Measurements from ENCODE around the gene LACRT. TPM values are rescaled to one million over a fixed set of nuclear protein-coding genes. Genes with fewer than 3 reads are reported as not detected.

LACRT gene
- total and polyA plus RNA-seq, 9 donors = not detected

- TF ChIP-seq POLR2A (IDR thresholded peaks at IDR 0.05) (no peak), EP300 (IDR thresholded peaks at IDR 0.05) (no peak), CTCF (IDR thresholded peaks at IDR 0.05) (no peak)
- Histone ChIP-seq H3K27ac (no peak overlapping the region), H3K36me3 (no peaks in the 10 kb centered on the region), H3K4me1 (ENCODE audit: insufficient read depth) (no peaks in the 10 kb centered on the region), H3K9me3 (no peaks in the 10 kb centered on the region), H3K4me3 (no peak overlapping the region), H3K27me3 (no peaks in the 10 kb centered on the region)
- WGBS, 3 donors = 32 to 40% (median 38%) methylated on average over 5 of the region's 5 CpGs
- DNase-seq = no peak
- intact Hi-C loops (cut with DNase I) = no loop called here
Measured at GRCh38 chr12:54624315-54625279, 10.1 kb downstream of the LACRT start.

DNA sequence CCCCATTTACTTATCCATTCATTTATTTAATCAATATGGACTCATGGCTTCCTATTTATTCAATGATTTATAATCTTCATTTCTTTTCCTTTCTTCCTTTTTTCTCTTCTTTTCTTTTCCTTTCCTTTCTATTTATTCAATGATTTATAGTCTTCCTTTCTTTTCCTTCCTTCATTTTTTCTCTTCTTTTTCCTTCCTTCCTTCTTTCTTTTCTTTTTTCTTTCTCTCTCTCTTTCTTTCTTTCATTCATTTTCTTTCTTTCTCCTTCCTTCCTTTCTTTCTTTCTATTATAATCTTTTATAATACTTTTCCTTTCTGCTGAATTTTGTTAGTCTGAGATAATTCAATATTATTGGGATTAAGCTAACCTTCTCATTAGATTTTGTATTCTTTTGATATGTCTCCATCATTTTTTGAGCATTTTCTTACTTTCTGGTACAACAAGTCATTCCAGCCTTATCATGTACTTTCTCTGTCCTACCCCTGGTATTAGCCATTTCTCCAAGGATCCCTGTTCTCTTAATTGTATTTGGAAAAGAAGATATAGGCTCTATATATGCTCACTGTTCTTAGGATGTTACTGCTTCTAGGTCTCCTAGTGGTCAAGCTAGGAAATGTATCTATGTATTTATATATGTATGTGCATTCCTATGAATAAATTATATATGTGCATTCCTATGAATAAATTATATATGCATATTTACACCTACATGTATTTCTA lies 12.1 kb downstream of the LACRT start:
- DNase-seq = no peak
- H3K27ac ChIP-seq = no peak overlapping the region
- H3K9me3 ChIP-seq = no peaks in the 10 kb centered on the region
- H3K36me3 ChIP-seq = no peaks in the 10 kb centered on the region
- H3K27me3 ChIP-seq = no peaks in the 10 kb centered on the region
- H3K4me1 ChIP-seq (ENCODE audit: insufficient read depth) = peaks cover 2% of the 10 kb centered on the region
- TF ChIP-seq POLR2A (IDR thresholded peaks at IDR 0.05) = no peak
- H3K4me3 ChIP-seq = no peak overlapping the region
- intact Hi-C loops (cut with DNase I) = no loop called here

DNA sequence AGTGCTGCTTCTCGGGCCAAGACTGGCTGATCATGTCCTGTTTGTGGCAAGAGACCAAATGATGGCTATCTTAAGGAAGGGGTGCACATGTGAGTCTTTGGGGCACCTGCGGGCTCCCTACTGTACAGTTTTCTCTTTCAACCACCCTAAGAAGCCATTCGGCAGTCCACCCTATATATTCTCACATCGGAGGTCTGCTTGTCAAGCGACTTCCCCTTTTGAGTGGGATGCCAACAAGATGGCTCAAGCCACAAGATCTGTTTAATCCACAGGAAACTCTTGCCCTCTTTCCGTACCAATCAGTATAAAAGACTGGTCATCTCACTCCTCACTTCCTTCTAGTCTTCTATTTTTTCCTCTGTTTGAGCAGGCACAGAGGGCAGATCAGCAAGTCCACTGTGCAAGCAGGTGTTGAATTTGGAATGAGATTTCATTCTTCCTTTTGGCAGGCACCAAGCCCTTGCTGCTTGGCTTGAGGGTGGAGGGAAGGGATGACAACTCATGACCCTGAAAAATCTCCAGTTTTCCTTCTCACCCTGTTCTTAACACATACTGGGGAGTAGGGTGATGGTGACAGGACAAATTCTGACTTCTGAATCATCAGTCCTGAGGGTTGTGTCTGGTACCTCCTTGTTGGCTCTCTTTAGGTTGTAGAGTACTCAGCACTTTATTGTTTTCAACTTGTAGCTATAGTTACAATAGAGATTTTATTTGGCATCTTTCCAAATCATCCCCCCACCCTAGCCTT lies 17.6 kb downstream of the LACRT start:
- Histone ChIP-seq H3K27me3 (no peaks in the 10 kb centered on the region), H3K36me3 (no peaks in the 10 kb centered on the region), H3K27ac (no peak overlapping the region), H3K9me3 (no peaks in the 10 kb centered on the region), H3K4me3 (no peak overlapping the region), H3K4me1 (ENCODE audit: insufficient read depth) (peaks cover 2% of the 10 kb centered on the region)
- DNase-seq = no peak
- intact Hi-C loops (cut with DNase I) = no loop called here
- WGBS, 3 donors = 80 to 83% (median 81%) methylated on average over 6 of the region's 6 CpGs
- no peak for TF ChIP-seq CTCF (IDR thresholded peaks at IDR 0.05)

GRCh38 chr12:54612225-54612750 lies 22.4 kb downstream of the LACRT start:
- TF ChIP-seq CTCF (IDR thresholded peaks at IDR 0.05) = no peak
- TF ChIP-seq EP300 (IDR thresholded peaks at IDR 0.05) = no peak
- no peak for TF ChIP-seq POLR2A (IDR thresholded peaks at IDR 0.05)
- H3K27me3 ChIP-seq = no peaks in the 10 kb centered on the region
- H3K4me1 ChIP-seq (ENCODE audit: insufficient read depth) = no peaks in the 10 kb centered on the region
- no peak for DNase-seq
- 48 to 56% (median 51%) methylated on average over 1 of the region's 1 CpG for WGBS, 3 donors
- no peaks in the 10 kb centered on the region for H3K9me3 ChIP-seq
- intact Hi-C loops (cut with DNase I) = no loop called here
- no peak overlapping the region for H3K27ac ChIP-seq
- H3K36me3 ChIP-seq = no peaks in the 10 kb centered on the region
- no peak overlapping the region for H3K4me3 ChIP-seq
